GM19023 (cell line): Measurements from ENCODE around the gene TMCC3.
A peak's percentile ranks its signal among the peaks of the same experiment; 100 is the strongest.
"Not testable (repeated sequence)": the region's sequence is repeated elsewhere in the genome, so short reads cannot be mapped to it uniquely, and the experiment has no call there.

Source experiments
- ATAC-seq: cut with Tn5 transposase; IDR thresholded peaks from one replicate; pipeline ENCODE4 v1.9.1; 2021; ENCODE audit warnings: mild to moderate bottlenecking, moderate library complexity; ENCODE audit not compliant: unreplicated experiment

The TMCC3 gene

DNA sequence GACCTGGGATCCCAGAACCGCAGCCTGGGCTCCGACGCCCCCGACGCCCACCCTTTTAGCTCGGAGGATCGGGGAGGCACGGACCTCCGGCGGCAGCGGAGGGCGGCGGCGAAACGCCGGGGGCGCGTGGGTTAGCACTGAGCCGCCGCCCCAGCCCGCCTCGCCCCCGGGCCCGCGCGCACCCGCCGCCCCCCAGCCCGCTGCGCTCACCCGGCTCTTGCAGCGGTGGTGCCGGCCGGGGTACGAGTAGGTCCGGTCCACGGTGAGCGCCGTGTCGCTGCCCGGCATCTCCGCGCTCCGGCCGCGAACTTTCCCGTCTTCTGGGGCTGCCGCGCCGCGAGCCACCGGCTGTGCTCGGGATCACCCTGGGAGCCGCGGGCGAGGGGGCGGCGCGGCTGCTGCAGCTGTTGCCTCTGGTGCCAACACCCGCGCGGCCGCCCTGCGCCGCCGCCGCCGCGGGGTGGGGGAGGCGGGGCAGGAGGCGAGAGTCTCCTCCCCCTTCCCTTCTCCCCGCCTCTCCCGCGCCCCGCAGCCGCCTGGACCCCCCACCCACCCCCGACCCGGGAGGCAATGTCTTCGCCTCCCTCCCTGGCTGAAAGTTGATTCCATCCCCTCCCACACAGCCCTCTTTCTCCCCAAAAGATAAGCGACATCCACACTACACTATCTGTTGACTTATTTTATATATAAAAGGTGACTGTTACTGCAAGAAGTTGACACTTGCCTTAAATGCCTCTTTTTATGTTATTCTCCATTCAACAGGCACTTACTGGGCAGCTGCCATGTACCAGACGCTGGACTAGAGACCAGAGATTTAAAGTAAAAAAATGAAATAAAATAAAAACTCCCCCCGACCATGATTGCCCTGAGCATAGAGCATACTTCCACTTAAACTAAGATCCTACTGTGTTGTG lies at the start of gene TMCC3:
TMCC3 (minus strand) TSS at position 415 of the 914 bp plus-strand sequence; CDS start at position 288, 127 bp downstream.
- ATAC-seq, result peak; percentile 73

DNA sequence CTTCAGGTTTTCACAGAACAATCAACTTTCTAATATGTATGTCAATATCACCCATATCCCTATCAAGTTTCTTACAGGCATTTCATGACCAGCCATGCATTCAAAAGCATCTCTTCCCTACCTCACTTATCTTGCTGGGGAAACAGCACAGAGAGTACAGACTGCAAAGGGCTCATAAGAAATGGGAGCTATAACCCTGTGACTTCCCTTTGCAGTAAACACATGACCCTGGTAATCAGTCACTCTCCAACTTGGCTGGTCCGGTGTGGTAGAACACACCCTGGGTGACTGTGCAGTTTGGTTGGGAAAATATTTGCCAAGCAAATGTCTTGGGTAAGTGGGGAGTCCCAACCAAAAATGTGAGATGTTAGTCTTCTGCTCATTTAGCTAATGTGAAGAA lies 49.4 kb upstream of the TMCC3 start:
- no peak for ATAC-seq

GRCh38 chr12:94698578-94698977 lies 48.2 kb upstream of the TMCC3 start:
- no peak for ATAC-seq

DNA sequence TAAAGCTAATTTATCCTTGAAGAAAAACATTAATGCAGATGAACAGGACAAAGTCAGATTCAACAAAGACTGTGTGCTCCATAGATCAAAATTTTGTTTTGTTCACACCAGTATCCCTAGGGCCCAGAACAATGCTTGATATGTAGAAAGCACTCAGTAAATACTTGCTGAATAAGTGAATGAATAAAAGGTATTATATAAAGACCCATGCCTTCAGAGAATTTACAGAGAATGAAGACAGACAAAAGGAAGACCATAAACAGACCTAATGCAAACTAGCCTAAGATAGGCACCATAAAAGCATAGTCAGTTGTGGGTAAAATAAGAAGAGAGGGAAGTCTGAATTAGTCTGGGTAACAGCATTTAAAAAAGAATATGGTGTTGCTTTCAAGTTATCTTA lies 47.3 kb upstream of the TMCC3 start:
- no peak for ATAC-seq

GRCh38 chr12:94694732-94695131 lies 44.4 kb upstream of the TMCC3 start:
- ATAC-seq, result no peak

DNA sequence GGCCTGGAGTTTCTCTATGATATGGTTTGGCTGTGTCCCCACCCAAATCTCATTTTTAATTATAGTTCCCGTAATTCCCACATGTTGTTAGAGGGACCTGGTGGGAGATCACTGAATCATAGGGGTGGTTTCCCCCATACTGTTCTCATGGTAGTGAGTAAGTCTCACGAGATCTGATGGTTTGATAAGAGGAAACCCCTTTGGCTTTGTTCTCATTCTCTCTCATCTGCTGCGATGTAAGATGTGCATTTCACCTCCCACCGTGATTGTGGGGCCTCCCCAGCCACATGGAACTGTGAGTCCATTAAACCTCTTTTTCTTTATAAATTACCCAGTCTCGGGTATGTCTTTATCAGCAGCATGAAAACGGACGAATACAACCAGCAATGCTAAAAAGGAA lies 42.5 kb upstream of the TMCC3 start:
- not testable (repeated sequence) for ATAC-seq

- ATAC-seq, result no peak
These were observed 39.9 kb upstream of the TMCC3 start for GRCh38 chr12:94690198-94690771.

DNA sequence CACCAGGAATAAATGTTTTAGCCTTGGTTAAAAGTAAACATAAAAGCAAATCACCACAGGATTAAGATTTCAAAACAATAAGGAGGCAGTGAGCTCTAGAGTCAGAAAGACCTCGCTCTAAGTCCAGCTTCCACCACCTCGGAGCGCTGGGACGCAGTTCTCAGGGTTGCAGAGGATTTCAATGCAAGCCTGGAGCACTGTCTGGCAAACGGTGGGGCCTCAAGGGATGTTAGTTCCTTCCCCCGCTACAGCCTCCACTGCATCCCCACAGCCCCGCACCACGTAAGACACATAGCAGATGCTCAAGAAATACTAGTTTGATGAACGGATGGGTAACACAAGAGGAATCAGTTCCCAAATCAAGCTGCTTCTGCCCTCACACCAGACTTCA lies 39.3 kb upstream of the TMCC3 start:
- no peak for ATAC-seq

DNA sequence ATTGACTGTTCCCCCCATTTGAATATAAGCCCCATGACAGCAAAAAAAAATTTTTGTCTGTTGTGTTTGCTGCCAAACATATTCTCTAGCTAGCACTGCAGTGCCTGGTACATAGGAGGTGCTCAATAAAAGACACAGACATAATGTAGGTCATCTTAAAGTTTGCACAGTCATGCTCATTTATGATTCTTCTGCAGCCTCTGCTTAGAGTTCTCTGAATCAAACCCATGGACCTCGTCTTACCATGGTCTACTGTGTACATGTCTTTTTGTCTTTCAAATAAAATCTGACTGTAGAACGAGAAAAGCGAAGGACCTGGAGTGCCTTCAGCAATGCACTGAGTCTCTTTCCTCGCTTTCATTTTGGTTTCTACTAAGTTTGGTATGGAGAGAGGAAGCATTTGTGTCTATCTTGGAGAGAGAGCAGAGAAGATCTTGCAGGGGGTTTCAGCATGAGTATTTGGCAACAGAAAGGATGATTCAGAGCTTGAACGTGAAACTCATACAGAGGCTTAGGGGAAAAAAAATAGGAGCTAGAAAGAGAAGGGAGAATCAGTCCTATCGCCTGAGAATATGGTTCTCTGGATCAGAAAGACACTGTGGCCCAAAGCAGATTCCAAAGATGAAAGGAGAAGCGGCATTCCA lies 38.8 kb upstream of the TMCC3 start:
- no peak for ATAC-seq

DNA sequence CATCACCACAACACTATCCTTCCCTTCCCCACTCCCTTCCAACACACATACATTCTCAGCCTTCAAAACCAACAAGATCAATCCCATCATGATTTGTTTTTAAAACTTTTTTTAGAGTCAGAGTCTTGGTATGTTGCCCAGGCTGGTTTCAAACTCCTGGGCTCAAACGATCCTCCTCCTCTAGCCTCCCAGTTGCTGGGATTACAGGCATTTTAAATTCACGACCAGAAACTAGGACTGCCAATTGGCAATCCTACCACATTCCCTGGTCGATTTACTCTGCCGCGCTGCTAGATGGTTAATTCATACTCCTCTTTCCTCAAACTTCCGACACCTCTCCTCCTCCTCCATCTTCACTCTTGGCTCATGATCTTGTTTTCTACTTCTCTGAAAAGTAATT lies 37.5 kb upstream of the TMCC3 start:
- no peak for ATAC-seq

- ATAC-seq, result no peak
These were observed 36.7 kb upstream of the TMCC3 start for GRCh38 chr12:94686834-94687628.

GRCh38 chr12:94684416-94685142 lies 34.2 kb upstream of the TMCC3 start:
- no peak for ATAC-seq

DNA sequence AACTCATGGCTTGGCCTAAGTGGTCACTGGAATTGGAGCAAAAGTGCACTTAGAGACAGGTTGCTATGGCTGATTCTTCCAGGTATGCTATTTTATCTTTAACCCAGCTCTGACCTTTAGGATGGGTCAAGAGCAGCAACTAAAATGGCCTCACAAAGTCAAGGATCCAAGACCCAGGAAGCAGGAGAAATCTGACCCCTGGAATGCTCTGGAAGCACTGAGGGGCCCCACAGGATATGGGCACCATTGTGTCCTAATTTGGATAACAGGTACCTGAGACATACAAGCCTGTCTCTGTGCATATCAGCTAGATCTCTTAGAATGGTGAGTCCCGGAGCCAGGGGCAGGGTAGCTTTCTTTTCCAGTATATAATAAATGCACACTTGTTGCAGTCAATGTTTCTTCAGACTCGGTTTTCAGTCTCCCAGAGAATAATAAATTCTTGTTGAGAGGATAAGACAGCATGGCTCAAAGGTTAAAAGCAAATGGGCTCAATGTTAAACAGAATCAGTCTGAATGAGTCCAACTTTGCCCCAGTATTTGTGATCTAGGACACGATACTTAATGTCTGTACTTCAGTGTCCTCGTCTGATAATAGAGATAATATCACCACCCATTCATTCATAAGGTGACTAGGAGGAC lies 29.3 kb upstream of the TMCC3 start:
- ATAC-seq, result no peak

GRCh38 chr12:94678849-94679248 lies 28.5 kb upstream of the TMCC3 start:
- no peak for ATAC-seq

- ATAC-seq, result no peak
These were observed 28.0 kb upstream of the TMCC3 start for GRCh38 chr12:94678379-94678778.

DNA sequence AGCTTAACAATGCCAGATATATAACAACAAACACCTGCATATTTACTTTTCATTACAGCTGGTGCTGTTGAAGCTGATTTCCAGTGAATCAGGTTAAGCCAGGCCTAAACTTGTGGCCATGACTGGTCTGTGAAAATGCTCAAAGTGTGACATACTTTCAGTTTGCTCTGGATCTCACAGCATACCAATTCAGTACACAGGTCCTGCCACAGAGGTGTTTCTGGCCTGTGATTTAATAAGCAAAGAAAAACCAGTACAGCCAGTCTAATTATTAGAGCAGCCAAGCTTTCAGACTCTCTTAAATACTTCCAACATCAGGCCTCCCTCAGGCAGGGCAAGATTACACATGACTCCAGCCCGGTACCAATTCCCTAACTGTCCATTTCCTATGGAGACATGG lies 27.4 kb upstream of the TMCC3 start:
- ATAC-seq, result no peak

- no peak for ATAC-seq
These were observed 26.6 kb upstream of the TMCC3 start for GRCh38 chr12:94676922-94677321.

DNA sequence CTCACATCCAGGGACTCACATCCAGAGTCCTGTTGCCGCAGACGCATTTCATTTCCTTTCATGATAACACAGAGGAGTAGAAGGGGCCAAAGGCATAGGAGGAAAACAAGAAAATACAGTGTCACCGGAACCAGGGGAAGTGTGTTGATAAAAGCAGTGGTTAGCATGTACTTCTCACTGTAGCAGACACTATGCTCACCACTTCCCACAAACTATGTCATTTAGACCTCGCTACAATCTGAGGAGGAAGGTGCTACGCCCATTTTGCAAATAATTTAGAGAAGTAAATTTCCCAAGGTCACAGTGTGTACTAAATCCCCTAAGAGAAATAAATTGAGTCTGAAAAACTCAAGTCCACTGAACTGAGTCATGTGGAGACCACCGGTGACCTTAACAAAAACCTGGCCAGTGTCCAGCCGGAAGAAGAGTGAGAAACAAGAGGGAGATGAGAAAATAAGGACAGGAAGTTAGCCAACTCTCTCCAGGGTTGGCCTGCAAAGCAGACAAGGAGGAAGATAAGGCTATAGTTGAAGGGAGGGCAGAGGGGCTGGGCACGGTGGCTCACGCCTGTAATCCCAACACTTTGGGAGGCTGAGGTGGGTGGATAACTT lies 25.8 kb upstream of the TMCC3 start:
- ATAC-seq, result peak; percentile 75

GRCh38 chr12:94674835-94675234 lies 24.5 kb upstream of the TMCC3 start:
- no peak for ATAC-seq

- no peak for ATAC-seq
These were observed 23.7 kb upstream of the TMCC3 start for GRCh38 chr12:94674051-94674451.
